GM18511 (cell line): Measurements from ENCODE around the gene XNDC1N.

Experiments
- ATAC-seq: cut with Tn5 transposase; IDR thresholded peaks from one replicate; pipeline ENCODE4 v1.9.1; 2021; ENCODE audit warnings: mild to moderate bottlenecking, moderate library complexity; ENCODE audit not compliant: unreplicated experiment

Gene XNDC1N, protein sequence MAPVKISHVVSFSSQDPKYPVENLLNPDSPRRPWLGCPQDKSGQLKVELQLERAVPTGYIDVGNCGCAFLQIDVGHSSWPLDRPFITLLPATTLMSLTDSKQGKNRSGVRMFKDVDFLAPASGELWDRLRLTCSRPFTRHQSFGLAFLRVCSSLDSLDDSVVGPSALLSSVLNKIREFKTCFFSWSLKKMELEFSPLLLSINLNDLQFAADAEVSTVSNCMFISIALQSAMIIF

DNA sequence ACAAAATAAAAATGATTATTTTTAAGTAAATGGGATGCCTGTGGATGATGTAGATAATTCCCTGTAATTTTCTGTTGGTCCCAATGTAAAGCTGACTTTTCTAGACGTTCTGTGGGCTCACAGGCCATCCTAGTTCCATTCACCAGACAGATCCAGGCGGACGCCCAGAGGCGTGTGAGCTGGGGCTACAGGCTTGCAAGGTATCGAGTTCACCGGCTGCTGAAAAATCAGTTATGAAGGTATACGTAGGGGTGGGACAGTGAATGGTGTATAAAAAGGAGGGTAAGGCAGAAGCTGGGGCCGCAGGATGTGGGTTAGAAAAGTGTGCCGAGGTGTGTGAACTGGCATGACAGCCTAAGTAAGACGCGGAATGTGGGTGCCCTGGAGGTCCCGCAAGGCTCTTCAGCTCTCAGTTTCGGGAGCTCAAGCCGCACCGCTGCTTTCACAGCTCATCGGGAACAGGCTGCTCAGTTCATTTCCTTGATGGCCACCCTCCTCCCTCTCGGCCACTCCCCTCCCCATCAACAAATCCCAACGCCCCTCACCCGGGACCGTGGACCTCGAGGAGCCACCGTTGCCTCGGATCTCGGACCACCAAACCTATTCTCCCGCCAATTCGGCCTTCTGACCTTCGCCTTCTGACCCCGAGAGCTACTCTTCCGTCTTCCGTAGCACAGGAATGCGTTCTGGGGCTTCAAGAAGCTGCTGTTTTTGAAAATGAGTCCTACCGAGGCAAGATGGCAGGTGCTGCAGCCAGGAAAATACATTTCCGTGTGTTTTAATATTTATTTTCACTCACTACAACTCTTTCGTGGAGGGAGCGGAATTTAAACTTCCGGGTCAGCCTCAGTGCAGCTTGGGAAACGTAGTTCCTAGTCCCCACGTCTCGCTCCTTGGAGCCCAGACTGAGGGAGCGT is at the start of gene XNDC1N:
TSS of gene XNDC1N (minus strand) at position 775 of the 917 bp plus-strand sequence. CDS start 5,241 bp downstream, outside the sequence.
- ATAC-seq: peak; percentile 79

- ATAC-seq: peak; percentile 63
These were observed 49.5 kb upstream of the XNDC1N start for GRCh38 chr11:71977743-71978418.

- no peak for ATAC-seq
These were observed 48.7 kb upstream of the XNDC1N start for GRCh38 chr11:71977090-71977489.

DNA sequence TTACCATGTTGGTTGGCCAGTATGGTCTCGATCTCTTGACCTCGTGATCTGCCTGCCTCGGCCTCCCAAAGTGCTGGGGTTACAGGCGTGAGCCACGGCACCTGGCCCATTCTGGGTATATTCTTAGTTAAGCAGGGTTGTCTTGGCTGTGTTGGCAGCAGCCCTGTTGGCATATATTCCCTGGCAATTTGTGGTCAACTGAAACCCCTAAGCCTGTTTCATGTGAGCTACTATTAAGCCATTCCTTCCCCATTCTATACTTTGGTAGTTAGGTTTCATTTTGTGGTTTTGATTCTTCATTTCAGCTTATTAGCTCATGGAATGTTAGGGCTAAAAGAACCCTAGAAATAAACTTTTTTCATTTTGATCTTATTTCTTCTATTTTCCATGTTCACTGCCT is 48.2 kb upstream of the XNDC1N start:
- no peak for ATAC-seq

GRCh38 chr11:71971680-71972079 is 43.3 kb upstream of the XNDC1N start:
- no peak for ATAC-seq

GRCh38 chr11:71964641-71965040 is 36.2 kb upstream of the XNDC1N start:
- no peak for ATAC-seq

- ATAC-seq: no peak
These were observed 35.1 kb upstream of the XNDC1N start for GRCh38 chr11:71963468-71963867.

GRCh38 chr11:71962428-71963038 is 34.1 kb upstream of the XNDC1N start:
- ATAC-seq: peak; percentile 84

DNA sequence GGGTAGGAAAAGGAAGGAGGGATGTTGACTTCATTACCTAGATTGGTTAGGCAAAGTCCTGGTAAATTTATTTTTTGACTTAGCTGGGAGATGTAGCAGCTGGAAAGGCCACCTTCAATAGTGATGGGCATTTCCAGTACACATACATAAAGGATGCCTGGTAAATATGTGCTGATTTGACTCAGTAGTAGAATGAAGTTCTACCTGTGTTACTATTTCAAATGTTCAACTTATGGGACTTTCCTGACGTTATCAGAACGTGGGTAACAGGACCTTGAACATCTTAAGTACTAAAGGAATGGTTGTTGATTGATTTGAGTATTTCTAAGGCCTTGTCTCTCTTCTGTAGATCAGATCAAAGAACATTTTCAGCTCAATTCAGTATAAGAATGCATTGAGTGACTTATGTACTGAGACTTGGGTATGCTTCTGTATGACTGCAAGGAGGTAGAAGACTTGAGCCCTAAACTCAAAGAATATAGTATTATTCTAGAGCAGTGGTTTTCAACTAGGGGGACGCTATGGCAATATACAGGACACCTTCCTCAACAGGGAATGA is 27.6 kb upstream of the XNDC1N start:
- ATAC-seq: no peak

DNA sequence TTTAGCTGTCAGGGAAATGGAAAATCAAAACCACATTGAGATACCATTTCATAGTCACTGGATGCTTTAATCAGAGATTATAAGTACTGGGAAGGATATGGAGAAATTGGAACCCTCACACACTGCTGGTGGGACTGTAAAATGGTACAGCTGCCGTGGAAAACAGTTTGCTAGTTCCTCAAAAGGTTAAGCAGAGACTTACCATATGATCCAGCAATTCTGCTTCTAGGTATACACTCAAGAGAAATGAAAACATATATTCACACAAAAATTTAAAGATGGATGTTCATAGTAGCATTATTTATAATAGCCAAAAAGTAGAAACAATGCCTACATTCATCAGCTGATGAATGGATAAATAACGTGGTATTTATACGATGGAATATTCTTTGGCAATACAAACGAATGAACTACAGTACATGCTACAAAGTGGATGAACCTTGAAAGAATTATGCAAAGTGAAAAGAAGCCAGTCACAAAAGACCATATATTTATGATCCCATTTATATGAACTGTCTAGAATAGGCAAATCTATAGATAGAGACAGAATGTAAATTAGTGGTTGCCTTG is 23.4 kb upstream of the XNDC1N start:
- ATAC-seq: no peak

DNA sequence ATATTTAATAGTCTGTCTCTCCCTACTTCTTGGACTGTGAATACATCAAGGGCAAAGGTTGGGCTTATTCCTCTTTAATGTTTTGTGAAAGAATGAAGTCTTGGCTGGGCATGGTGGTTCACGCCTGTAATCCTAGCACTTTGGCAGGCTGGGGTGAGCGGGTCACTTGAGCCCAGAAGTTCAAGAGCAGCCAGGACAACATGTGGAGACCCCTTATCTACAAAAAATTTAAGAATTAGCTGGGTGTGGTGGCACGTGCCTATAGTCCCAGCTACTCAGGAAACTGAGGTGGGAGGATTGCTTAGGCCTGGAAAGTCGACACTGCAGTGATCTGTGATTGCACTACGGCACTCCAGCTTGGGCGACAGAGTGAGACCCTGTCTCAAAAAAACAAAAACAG is 20.6 kb upstream of the XNDC1N start:
- no peak for ATAC-seq

DNA sequence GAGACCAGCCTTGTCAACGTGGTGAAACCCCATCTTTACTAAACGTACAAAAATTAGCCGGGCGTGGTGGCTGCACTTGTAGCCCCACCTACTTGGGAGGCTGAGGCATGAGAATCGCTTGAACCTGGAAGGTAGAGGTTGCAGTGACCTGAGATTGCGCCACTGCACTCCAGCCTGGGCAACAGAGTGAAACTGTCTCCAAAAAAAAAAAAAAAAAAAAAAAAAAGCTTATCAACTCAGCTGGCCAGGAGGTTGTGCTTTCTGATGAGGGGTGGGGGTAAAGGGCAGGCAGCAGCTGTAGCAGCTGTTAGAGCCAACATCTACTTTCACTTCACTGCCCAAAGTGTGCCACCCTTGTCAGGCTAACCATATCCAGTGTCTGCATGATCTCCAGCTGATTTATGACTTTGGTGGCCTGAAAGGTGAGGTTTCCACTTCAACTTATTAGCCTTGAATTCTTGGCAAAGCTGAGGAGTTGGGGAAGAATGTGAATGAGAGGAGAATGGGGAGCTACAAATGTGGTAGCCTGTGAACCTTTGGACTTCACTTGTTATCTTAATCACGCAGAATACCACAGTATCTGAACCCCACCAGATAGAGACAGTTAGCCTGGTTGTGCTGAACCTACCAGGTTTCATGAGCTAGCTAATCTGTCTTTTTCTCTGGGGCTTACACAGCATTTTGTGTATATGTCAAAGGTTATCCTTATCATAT is 20.1 kb upstream of the XNDC1N start:
- no peak for ATAC-seq

- no peak for ATAC-seq
These were observed 19.1 kb upstream of the XNDC1N start for GRCh38 chr11:71947498-71947897.

GRCh38 chr11:71946144-71946571 is 17.8 kb upstream of the XNDC1N start:
- ATAC-seq: no peak

- ATAC-seq: no peak
These were observed 12.3 kb upstream of the XNDC1N start for GRCh38 chr11:71940561-71941219.

DNA sequence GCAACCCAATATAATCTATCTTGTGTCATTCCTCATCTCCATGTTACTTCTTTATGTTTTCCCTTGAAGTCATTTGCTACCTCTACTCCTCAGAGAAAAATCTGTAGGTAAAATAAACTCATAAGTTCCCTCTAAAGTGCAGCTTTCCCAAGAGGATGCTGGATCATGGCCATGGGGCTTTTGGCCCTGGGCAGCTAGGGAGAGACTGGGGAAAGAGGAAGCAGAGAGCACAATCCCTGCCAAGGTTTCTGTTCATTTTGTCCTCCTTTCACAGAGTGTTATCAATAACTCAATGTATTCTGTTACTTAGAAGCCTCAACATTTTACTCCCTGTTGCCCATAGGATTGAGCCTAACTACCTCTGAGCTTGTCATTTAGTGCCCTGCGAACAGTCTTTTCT is 9.4 kb upstream of the XNDC1N start:
- ATAC-seq: no peak

DNA sequence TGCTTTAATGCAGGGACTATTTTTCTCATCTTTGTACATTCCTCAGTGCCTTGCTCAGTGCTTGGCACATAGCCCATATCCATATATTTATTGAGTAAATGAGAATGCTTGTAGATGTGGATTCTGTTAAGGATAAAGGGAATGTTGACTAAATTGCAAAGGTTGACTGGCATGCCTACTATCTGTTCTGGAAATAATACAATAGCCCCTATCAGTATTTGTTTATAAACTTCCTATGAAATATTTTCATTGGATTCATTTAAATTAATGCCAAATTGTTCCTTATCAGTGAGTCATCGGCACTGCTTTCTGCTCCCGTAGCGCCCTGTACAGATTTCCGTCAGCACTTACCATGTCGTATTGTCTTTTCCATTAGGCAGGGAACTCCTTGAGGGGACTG is 8.4 kb upstream of the XNDC1N start:
- ATAC-seq: no peak

DNA sequence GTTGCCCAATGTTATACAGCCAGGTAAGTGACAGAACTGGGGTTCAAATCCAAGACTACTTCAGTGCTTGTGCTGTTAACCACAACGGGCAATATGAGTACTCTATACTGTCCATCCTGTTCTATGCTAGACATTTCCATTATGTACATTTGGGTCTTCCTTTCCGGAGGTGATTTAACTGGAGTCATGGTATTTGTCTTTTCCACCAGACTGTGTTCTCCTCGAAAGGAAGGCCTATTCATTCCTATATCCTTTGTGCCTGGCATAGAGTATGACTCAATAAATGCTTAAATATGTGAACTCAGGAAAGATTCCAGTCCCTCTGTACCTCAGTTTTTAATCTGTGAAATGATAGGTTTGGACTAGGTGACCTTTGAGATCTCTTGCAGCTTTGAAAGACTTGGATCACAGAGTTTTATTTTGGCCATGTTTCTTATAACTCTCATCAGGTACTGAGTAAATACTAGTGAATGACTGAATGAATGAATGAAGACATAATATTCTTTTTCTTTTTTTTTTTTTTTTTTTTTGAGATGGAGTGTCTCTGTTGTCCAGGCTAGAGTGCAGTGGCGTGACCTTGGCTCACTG is 7.0 kb upstream of the XNDC1N start:
- no peak for ATAC-seq

- ATAC-seq: no peak
These were observed 5.8 kb upstream of the XNDC1N start for GRCh38 chr11:71934213-71934612.
